Inflammatory macrophage treated with lipopolysaccharide for 4 hours (primary cell): ENCODE results near the gene MED13.

ENCODE experiments used
- DNase-seq: peaks from one replicate; pipeline ENCODE4 v3.0.0-alpha.2; 2020

The MED13 gene

GRCh38 chr17:62064791-62065563 is at the start of gene MED13:
Gene MED13 (minus strand): TSS chr17:62065278. CDS start chr17:62065205, 73 bp downstream.
- peak; percentile 27 for DNase-seq

- no peak for DNase-seq
Measured at GRCh38 chr17:62112229-62112628, 47.2 kb upstream of the MED13 start.

- peak; percentile 66 for DNase-seq
Measured at GRCh38 chr17:62111562-62112171, 46.6 kb upstream of the MED13 start.

GRCh38 chr17:62110923-62111484 is 45.9 kb upstream of the MED13 start:
- no peak for DNase-seq

- DNase-seq = no peak
Measured at GRCh38 chr17:62109924-62110323, 44.8 kb upstream of the MED13 start.

GRCh38 chr17:62109378-62109902 is 44.4 kb upstream of the MED13 start:
- DNase-seq = peak; percentile 86

GRCh38 chr17:62105861-62106260 is 40.8 kb upstream of the MED13 start:
- no peak for DNase-seq

- DNase-seq = peak; percentile 13
Measured at GRCh38 chr17:62105357-62105756, 40.3 kb upstream of the MED13 start.

- no peak for DNase-seq
Measured at GRCh38 chr17:62101515-62101914, 36.4 kb upstream of the MED13 start.

GRCh38 chr17:62101090-62101489 is 36.0 kb upstream of the MED13 start:
- no peak for DNase-seq

- DNase-seq = no peak
Measured at GRCh38 chr17:62100055-62100454, 35.0 kb upstream of the MED13 start.

GRCh38 chr17:62099532-62099931 is 34.5 kb upstream of the MED13 start:
- DNase-seq = no peak

GRCh38 chr17:62098623-62099231 is 33.6 kb upstream of the MED13 start:
- peak; percentile 81 for DNase-seq

GRCh38 chr17:62096401-62096670 is 31.3 kb upstream of the MED13 start:
- DNase-seq = no peak

- DNase-seq = no peak
Measured at GRCh38 chr17:62094175-62094574, 29.1 kb upstream of the MED13 start.

- DNase-seq = peak; percentile 48
Measured at GRCh38 chr17:62093188-62094155, 28.4 kb upstream of the MED13 start.

- no peak for DNase-seq
Measured at GRCh38 chr17:62092784-62093183, 27.7 kb upstream of the MED13 start.

GRCh38 chr17:62091804-62092203 is 26.7 kb upstream of the MED13 start:
- DNase-seq = no peak

GRCh38 chr17:62090868-62091267 is 25.8 kb upstream of the MED13 start:
- DNase-seq = no peak

- no peak for DNase-seq
Measured at GRCh38 chr17:62090021-62090824, 25.1 kb upstream of the MED13 start.

GRCh38 chr17:62089334-62089733 is 24.3 kb upstream of the MED13 start:
- no peak for DNase-seq

- no peak for DNase-seq
Measured at GRCh38 chr17:62086737-62087136, 21.7 kb upstream of the MED13 start.
